Suppressor macrophage (primary cell): Measurements from ENCODE around the gene C2orf92.
"Not testable (repeated sequence)": the region's sequence is repeated elsewhere in the genome, so short reads cannot be mapped to it uniquely, and the experiment has no call there.

Experiments used
- DNase-seq, 4 experiments: peaks; one replicate each; pipeline ENCODE4 v3.0.0-alpha.2; 2020 to 2022
- total RNA-seq, 17 experiments: gene quantifications; one replicate each; lab custom pipeline; 2026; ENCODE audit warnings: mixed read lengths in 6 of 17, inconsistent platforms in 3 of 17; lab: John Stamatoyannopoulos, UW

C2orf92 gene
- 4.8 to 56.5 (median 13.1) reads per million in 17 experiments for total RNA-seq

DNA sequence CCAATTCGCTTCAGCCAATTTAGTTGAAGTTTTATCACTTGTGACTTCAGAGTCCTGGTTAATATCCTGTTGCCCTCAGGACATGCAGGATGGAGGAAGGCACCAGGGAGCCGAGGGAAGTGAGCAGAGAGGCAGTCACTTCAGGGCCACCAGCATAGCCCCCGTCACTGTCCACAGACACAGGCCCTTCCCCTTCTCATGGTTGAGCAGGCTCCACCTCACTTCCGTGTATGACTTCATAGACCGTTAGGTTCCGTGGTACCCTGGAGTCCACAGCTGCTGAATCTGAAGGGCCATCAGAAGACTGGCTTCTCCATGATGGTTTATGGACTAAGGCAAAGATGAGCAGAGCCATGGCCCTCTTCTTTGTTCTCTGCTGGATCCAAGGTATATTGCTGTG is at the start of gene C2orf92:
TSS of gene C2orf92 (plus strand) at position 266 of the 400 bp plus-strand sequence. CDS start at position 342, 76 bp downstream.
- DNase-seq, result no peak

DNA sequence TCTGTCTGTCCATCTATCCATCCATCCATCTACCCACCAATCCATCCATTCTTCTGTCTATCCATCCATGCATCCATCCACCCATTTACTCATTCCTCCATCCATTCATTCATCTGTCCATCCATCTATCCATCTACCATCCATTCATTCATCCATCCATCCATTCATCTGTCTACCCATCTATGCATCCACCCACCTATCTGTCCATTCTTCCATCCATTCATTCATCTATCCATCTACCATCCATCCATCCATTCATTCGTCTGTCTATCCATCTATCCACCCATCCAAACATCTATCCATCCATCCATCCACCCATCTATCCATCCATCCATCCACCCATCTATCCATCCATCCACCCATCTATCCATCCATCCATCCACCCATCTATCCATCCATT is 49.0 kb upstream of the C2orf92 start:
- not testable (repeated sequence) for DNase-seq

DNA sequence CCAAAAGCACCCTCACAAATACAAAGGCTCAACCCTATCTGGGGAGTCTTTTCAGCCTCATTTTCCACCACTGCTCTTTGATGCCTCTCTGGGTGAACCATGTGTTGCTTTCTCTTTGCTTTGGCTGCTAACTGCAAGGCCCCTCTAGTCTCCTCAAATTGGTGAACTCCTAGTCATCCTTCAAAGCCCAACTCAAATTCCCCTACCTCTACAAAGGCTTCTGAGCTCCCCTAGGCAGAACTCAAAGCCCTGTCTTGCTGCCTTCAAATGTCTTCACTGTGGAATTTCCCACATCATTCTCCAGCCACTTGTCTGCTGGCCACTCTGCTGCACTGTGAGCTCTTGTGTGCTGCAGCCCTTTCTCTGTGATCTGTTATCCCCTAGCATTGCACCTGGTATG is 46.5 kb upstream of the C2orf92 start:
- not testable (repeated sequence) for DNase-seq

DNA sequence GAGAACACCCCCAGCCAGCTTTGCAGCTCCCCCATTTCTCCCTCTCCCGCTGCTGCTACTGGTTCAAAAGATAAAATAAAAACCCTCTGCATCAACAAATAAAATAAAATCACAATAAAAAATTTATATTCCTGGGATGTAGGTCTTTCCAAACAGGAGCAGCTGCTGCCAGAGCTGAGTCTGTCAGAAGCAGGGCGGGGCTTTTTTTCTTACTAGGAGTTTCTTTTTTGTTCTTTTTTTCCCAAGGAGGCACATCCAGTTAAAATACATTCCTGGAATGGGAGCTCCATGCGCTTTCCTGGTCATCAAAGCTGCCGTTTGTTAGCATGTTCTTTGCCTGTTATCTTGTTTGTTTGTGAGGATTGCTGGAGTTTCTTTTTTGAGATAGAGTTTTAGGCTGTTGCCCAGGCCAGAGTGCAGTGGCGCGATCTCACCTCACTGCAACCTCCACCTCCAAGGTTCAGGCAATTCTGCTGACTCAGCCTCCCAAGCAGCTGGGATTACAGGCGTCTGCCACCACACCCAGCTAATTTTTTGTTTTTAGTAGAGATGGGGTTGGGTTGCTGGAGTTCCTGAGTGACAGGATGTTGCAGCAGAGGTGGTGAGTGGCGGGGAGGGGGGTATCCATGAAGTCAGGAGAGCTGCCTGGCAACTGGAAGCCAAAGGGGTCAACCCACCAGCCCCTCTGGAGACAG is 44.0 kb upstream of the C2orf92 start:
- DNase-seq, result not testable (repeated sequence)

DNA sequence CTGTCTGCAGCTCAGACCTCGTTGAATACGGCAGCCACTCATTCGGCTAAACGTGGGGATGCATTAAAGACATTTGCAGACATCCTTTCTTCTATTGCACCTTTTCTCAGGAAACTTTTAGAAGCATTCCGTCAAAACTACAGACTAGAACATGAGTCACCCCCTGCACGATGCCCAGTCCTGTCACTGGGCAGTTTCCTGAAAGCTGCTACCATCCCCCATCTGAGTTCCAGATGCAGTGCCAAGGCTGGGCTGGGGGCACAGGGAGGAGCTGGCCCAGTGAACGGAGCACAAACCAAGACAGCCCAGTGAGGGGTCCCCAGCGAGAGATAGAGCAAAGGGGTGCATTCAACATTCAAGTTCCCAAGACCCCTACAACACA is 43.5 kb upstream of the C2orf92 start:
- not testable (repeated sequence) for DNase-seq

DNA sequence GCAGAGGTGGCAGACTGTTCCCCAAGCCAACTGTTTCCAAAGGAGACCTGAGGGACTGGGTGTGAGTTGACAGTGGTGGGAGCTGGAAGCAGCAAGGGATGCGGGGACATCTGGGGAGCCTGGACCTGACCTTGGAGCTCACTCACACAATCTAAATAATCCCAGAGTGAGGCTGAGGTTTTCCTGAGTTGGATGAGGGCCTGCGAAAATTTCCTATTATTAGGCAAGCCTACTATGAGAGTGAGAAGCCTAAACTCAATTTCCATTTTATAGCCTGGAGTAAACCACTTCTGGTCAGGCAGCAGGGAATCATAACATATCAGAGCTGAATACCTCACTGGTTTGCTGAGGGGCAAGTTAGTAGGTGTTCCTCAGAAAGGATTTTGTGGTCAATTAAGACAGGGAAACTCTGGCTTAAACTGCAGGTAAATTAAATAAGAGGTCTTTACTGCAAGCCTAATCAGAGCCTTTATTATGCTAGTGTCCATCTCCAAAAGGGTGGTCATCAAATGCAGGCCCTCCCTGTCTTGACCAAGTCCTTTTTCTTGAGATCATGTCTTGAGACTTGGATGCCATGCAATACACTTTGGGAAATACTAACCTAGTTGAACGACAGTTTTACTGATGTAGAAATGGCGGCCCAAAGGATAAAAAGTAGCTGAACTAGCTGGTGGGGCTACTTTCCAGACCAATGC is 25.3 kb upstream of the C2orf92 start:
- no peak for DNase-seq

DNA sequence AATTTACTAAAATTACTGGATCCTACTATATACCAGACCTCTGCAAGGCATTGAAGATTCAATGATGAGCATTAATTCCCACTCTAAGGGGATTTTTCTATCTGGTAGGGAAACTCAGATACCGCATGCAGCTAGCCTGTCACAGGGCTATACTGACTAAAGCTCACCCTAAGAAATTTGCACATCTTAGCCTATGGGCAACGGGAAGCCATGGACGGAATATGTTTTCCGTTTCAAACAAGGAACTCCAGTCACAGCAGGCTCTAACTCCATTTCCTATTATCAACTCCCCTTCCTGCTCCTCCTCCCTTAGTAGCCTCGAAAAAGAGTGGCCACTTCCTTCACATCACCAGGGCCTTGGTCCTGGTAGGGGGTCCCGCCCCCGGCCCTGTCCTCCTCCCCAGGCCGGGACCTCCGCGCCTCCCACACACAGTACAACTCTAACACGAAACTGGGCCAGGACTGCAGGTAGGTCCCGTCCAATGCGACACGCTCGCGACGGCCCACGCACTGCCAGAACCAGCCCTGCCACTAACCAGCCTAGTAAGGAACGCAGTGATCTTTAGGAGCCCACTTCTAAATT is 24.3 kb upstream of the C2orf92 start:
- peak in 3 of 4 experiments; percentile 51 to 69 (median 68) for DNase-seq

DNA sequence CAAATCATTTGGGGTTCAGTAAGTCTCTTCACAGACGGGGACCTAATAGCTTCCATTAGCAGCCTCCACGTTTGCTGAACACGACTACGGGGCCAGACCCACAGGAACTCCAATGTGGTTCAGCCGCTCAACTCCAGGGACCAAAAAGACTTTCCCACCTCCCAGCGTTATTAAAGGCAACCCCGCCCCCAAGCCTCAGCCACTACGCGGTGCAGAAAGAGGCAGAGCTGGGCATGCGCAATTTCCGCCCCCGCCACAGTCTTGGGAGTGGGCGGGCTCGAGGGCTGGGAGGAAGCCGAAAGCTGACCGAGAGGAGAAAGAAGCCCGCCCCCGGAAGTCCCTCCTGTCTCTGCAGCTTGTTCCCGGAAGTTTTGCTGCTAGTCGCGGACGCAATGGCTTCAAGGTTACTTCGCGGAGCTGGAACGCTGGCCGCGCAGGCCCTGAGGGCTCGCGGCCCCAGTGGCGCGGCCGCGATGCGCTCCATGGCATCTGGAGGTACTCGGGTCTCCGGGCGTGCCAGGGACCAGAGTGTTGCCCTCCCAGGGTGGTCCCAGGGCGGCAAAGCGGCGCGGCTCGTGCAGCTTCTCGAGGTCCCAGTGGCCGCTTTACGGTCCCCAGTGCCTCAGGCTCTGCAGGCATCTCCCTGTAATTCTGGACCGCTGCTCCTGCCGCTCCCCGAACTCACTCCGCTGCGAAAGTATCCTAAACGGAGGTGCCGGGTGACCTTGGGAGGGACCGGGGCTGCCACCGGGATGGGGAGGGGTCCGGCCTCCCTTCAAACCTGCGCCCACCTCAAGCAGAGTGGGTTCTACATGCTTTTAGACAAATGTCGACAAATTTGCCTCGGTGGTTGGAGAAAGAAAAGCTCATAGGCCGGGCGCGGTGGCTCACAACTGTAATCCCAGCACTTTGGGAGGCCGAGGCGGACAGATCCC is 23.6 kb upstream of the C2orf92 start, which contains the start of gene COX5B:
TSS of gene COX5B (plus strand) at position 368 of the 935 bp plus-strand sequence. CDS start at position 393, 25 bp downstream.
- peak; percentile 99 to 100 (median 99) for DNase-seq

DNA sequence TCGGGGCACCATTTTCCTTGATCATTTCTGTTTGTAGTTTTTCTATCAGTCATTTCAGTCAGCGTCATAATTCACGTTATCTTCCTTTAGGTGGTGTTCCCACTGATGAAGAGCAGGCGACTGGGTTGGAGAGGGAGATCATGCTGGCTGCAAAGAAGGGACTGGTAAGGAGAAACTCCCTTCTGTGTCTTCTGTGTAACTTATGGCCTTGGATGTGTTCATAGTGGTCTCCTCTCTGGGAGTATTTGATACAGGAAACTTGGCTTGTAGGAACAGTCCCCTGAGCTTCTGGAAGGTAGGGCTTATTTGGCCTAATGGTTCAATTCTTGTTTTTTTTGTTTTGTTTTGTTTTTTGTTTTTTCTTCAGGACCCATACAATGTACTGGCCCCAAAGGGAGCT is 22.5 kb upstream of the C2orf92 start:
- DNase-seq, result no peak

DNA sequence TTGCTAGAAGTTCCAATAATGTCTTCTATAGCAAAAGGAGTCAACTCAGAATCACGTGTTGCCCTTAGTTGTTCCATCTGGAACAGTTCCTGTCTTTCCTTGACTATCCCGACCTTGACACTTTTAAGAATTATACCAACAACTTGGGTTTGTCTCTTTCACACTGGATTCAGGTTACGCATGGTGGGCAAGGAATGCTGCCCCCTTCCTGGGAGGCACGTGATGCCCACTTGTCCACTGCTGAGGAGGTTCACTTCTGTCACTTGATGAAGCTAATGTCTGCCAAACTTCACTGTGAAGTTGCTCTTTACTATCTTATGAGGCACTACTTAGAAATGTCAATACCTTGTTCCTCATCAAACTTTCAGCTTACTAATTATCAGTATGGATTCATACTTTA is 18.4 kb upstream of the C2orf92 start:
- no peak for DNase-seq

DNA sequence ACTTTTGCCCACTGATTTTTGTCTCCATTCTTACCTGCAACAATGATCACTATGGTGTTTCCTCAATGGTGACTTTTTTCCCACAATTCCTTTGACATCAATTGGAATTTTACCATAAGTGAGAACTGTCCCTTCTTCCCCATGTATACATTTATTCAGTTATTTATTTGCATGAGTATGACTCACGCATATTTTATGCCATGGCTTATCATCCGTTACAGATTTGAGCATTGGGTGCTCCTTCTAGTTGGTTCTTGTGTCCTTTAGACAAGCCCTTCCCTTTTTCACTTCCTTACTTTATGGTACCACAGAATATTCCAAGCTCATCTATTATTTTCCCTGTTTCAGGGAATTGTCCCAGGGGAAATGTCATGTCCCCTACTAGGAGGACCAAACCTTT is 16.0 kb upstream of the C2orf92 start:
- DNase-seq, result peak in 2 of 4 experiments; percentile 37 to 50

DNA sequence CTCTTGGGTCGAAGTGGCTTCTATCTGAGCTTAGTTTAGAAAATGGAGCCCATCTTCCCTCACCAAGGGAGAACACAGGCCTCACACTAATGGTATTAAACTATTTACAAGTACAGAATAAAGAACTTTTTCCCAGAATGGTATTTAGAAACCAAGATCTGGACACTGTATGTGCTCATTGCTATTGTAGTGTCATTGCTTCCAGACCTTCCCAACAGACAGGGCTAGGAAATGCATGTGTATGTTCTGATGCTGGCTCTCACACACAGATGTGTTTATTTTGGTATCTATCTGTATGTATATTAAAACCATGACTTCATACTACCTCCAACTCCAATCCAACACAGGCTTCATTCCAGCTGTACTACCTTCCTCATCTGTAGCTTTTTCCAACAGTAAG is 15.6 kb upstream of the C2orf92 start:
- DNase-seq, result no peak

DNA sequence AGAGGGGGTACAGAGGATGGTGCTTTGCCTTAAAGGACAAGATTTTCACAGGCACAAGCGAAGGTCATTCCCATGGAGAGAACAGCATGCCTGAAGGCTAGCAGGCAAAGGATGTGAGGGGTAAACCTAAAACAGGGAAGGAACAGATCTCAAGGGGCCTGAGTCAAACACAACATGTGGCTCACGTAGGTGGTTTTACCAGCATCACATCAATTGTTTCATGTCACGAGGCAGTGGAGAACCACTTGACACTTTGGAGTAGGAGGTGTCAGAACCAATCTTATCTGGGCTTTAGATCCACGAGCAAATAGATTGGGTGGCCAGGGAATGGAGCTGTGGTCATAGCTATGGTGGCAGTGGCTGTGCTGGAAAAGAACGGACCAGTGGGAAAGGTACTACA is 15.2 kb upstream of the C2orf92 start:
- peak; percentile 38 to 74 (median 54) for DNase-seq

DNA sequence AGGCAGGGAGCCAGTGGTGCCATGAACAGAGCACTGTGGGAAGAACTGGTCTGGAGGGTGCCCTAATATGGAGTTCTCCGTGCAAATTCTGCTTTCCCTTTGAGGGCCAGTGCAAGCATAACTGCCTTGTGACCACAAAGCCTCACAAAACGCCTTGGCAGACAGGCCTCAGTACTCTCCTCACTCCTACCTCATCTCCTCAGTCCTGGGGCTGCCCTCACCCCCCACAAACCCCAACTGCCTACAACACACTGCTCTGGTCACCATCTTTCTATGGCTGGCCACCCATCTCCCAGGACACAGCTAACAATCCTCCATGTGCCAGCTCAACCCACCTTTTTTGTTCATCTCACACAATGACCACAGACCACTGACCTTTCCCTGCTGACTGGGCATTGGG is 14.7 kb upstream of the C2orf92 start:
- no peak for DNase-seq

DNA sequence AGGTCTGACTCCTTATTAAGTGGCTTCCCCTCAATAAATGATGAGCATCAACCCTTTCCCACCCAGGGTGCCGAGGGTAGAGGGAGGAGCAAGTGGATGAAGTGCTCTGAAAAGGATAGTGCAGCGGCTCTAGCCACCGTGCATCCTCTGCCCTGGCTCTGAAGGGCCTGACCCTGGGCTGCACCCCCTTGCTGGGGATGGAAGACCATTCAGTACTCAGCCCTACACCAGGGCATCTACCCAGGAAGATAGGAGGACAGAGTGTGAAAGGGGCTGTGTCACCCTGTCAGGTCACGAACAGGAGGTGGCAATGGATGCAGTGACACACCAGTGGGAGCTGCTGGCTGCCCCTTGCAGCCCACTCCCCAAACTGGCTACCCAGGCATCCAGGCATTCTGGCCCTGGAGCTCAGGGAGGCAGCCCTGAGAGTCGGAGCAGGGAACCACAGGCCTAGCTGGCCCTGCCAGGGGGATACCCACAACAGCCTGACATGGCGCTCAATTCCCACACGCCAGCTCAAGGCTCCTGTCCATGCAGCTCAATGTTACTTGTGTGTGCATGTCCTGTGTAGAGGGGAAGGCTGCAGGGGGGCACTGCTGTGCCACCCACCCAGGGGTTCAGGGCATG is 13.3 kb upstream of the C2orf92 start:
- DNase-seq, result no peak

DNA sequence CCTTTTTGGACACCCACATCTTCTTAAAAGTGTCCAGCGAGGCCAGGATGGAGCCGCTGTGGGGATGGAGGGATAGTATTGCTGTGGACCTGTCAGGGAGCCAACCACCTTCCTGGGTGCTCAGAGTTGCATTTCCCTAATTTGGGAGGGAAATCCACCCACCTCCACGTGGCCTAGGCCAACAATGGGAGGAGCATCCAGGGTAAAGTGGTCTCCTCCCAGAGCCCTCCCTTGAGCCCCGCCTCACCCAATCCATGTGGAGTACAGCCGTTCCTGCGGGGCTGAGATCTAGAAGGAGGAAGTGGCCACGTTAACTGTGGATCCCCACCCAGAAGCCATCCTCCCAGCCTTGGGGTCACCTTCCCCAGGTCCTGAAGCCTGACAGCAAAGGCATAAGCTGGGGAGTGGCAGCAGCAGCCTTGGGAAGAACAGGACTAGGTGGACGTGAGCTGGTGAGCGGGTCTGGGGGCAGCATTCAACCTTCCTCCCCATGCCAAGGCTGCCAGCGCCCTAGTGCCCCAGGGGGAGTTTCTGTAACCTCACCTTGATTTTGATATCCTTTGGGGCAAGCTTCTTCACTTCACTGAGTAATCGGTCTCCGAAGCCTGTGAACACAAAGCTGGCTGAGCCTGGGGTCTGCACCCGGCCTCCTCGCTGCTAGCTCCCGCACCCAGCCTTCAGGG is 12.5 kb upstream of the C2orf92 start:
- peak in 2 of 4 experiments; percentile 18 to 41 for DNase-seq

DNA sequence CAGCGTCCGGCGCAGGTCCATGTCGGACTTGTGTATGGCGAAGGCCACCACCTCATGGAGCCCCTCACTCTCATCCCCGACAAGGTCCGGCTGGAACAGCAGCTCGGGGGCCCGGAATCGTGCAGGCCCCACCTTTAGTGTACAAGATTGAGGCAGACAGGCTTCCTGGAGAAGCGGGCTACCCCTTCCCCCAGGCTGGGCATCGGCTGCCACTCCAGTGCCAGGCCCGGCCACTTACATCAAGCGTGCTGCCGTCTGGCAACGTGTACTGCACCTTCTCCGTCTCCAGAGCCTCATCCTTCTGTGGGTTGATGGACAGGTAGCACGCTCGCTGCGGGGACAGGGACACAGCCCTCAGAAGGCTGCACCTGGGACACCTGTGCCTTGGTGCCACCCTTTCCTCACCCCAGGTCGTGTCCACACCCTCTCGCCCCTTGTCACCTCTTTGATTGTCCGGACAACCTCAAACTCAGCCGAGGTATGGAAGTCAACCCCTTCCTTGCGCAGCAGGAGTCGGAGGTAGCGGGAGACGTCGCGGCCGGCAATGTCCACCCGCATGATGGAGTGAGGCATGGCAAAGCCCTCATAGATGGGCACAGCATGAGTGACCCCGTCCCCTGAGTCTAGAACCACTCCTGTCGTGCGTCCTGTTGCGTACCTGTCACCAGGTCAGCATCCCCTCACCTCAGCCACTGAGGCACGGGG is 11.4 kb upstream of the C2orf92 start:
- DNase-seq, result no peak

DNA sequence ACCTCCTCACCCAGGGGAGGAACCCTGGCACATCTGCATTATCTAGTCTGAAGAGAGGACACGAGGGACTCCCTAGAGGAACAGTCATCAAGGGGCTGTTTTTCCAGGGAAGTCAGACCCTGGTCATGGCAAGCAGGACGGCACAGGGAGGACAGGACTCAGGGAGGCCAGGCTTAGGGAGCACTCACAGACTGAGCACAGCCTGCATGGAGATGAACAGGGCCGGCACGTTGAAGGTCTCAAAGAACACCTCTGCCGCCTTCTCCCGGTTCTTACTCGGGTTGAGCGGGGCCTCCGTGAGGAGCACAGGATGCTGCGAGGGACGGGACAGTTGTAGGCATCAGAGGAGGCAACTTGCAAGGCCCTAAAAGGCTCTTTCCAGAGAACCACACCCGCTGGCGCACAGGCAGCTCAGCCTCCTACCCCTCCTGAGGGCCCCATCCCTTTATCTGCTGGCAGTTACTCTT is 10.8 kb upstream of the C2orf92 start:
- no peak for DNase-seq

DNA sequence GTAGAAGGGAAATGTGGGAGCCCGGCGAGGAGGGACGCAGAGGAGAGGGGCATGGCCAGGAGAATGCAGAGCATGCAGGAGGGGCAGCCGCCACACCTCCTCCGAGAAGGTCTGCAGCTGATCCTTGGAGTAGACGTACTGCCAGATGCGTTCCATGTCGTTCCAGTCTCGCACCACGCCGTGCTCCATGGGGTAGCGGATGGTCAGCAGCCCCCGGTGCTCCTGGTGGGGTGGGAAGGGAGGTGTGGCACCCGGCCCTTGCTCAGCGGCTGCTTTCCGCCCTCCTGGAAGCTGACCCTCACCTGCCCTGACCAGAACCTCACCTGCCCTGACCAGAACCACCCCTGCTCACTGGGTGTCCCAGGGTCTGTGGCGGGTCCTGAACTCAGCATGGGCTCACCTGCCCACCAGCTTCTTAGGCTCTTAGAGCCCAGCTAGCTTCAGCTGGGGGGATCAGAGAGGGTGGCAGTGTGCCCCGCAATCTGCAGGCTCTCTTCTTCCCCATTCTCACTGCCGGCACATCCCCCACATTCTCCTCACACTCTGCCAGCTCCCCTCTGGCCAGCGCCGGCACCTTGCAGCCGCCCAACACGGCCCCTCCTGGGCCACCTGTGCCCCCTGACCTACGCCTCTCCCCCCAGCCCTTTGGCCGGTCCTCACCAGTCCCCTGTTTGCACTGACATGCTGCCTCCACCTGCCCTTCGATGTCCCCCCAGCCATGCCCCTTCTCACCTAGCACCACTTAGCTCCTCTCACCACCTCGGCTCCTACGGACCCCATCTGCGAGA is 10.1 kb upstream of the C2orf92 start:
- DNase-seq, result no peak
